ENCODE measurements around the gene KRTDAP. TPM values are rescaled to one million over a fixed set of nuclear protein-coding genes. Genes with fewer than 3 reads are reported as not detected.

The KRTDAP gene
- total RNA-seq, 1 experiment from 2014 or later = not detected

DNA sequence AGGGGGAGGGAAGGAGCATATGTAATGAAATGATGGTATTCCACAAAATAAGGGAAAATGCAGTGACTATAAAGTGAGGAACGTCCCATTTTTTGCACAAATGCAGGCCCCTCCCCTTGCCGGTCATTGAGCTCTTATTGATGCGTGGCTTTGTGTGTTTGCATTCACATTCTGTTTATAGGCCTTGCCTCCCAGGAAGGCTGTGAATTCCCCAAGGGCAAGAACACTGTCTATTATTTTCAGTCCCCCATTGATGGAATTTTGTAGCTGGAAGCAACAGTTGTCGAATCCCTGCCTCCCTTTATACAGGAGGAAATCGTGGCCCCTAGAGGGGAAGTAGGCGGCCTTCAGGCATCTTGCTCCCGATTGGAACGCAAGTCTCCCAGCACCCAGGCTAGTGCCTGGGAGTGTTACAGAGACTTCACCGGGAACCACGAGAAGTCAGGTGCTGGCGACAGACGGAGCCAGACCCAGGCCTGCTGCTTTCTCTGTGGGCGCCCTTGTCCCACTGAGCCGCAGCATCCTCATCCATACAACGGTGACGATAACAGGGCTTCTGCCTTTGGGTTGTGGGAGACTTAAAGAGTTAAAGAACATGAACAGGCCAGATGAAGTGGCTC is 31.0 kb upstream of the KRTDAP start:
- ChIA-PET CTCF (interaction anchor here (1.5 kb wide), 1 partner anchor 11 kb away, joined by 3 read pairs; no protein-coding TSS in a partner anchor), POLR2A (no interaction called here)
- no peaks in the 10 kb centered on the region for H3K9me3 Mint-ChIP-seq (ENCODE audit: unreplicated experiment)
- peaks cover 5% of the 10 kb centered on the region for H3K36me3 Mint-ChIP-seq (ENCODE audit: insufficient read depth, unreplicated experiment)
- Histone ChIP-seq H3K4me3 (ENCODE audit: low read depth, low read length) (no peak overlapping the region), H3K4me1 (no peaks in the 10 kb centered on the region), H3K27me3 (replicated peaks; ENCODE audit: control insufficient read depth, insufficient read depth, low read length) (no peaks in the 10 kb centered on the region), H3K9me3 (no peaks in the 10 kb centered on the region), H3K36me3 (ENCODE audit: control insufficient read depth, insufficient read depth, low read length) (no peaks in the 10 kb centered on the region)
- H3K4me1 Mint-ChIP-seq (ENCODE audit: low read depth, unreplicated experiment) = peaks cover 7% of the 10 kb centered on the region
- BruUV-seq (replicated peaks) = no TSS peak
- H3K4me3 Mint-ChIP-seq (ENCODE audit: unreplicated experiment) = no peak overlapping the region
- no peak overlapping the region for H3K27ac Mint-ChIP-seq (ENCODE audit: unreplicated experiment)
- DNase-seq = no peak
- peaks cover 4% of the 10 kb centered on the region for H3K27me3 Mint-ChIP-seq (ENCODE audit: insufficient read depth, unreplicated experiment)
- TF ChIP-seq, protein P1, sequence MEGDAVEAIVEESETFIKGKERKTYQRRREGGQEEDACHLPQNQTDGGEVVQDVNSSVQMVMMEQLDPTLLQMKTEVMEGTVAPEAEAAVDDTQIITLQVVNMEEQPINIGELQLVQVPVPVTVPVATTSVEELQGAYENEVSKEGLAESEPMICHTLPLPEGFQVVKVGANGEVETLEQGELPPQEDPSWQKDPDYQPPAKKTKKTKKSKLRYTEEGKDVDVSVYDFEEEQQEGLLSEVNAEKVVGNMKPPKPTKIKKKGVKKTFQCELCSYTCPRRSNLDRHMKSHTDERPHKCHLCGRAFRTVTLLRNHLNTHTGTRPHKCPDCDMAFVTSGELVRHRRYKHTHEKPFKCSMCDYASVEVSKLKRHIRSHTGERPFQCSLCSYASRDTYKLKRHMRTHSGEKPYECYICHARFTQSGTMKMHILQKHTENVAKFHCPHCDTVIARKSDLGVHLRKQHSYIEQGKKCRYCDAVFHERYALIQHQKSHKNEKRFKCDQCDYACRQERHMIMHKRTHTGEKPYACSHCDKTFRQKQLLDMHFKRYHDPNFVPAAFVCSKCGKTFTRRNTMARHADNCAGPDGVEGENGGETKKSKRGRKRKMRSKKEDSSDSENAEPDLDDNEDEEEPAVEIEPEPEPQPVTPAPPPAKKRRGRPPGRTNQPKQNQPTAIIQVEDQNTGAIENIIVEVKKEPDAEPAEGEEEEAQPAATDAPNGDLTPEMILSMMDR (IDR thresholded peaks at IDR 0.05; ENCODE audit: insufficient read depth in 1 of 2, low read depth in 1 of 2, low read length in 1 of 2, severe bottlenecking in 1 of 2, unreplicated experiment in 1 of 2) = no peak
- intact Hi-C loops (cut with micrococcal nuclease; ENCODE audit: unreplicated experiment) = no loop called here

GRCh38 chr19:35519291-35519690 is 29.0 kb upstream of the KRTDAP start:
- intact Hi-C loops (cut with micrococcal nuclease; ENCODE audit: unreplicated experiment) = no loop called here
- POLR2A ChIA-PET = no interaction called here
- Histone ChIP-seq H3K4me3 (ENCODE audit: low read depth, low read length) (no peak overlapping the region), H3K27me3 (replicated peaks; ENCODE audit: control insufficient read depth, insufficient read depth, low read length) (no peaks in the 10 kb centered on the region), H3K36me3 (ENCODE audit: control insufficient read depth, insufficient read depth, low read length) (no peaks in the 10 kb centered on the region), H3K9me3 (no peaks in the 10 kb centered on the region), H3K4me1 (no peaks in the 10 kb centered on the region)
- TF ChIP-seq, protein P1 (IDR thresholded peaks at IDR 0.05; ENCODE audit: insufficient read depth in 1 of 2, low read depth in 1 of 2, low read length in 1 of 2, severe bottlenecking in 1 of 2, unreplicated experiment in 1 of 2) = no peak
- H3K4me3 Mint-ChIP-seq (ENCODE audit: unreplicated experiment) = no peak overlapping the region
- CTCF ChIA-PET = no interaction called here
- no peak overlapping the region for H3K27ac Mint-ChIP-seq (ENCODE audit: unreplicated experiment)
- no peaks in the 10 kb centered on the region for H3K9me3 Mint-ChIP-seq (ENCODE audit: unreplicated experiment)
- DNase-seq = no peak
- H3K36me3 Mint-ChIP-seq (ENCODE audit: insufficient read depth, unreplicated experiment) = peaks cover 5% of the 10 kb centered on the region
- no TSS peak for BruUV-seq (replicated peaks)
- H3K4me1 Mint-ChIP-seq (ENCODE audit: low read depth, unreplicated experiment) = peaks cover 5% of the 10 kb centered on the region
- peaks cover 1% of the 10 kb centered on the region for H3K27me3 Mint-ChIP-seq (ENCODE audit: insufficient read depth, unreplicated experiment)

- Mint-ChIP-seq H3K27ac (ENCODE audit: unreplicated experiment) (no peak overlapping the region), H3K36me3 (ENCODE audit: insufficient read depth, unreplicated experiment) (peaks cover 5% of the 10 kb centered on the region), H3K9me3 (ENCODE audit: unreplicated experiment) (no peaks in the 10 kb centered on the region), H3K4me1 (ENCODE audit: low read depth, unreplicated experiment) (no peaks in the 10 kb centered on the region), H3K27me3 (ENCODE audit: insufficient read depth, unreplicated experiment) (no peaks in the 10 kb centered on the region), H3K4me3 (ENCODE audit: unreplicated experiment) (no peak overlapping the region)
- Histone ChIP-seq H3K4me3 (ENCODE audit: low read depth, low read length) (no peak overlapping the region), H3K4me1 (no peaks in the 10 kb centered on the region), H3K9me3 (no peaks in the 10 kb centered on the region), H3K36me3 (ENCODE audit: control insufficient read depth, insufficient read depth, low read length) (no peaks in the 10 kb centered on the region), H3K27me3 (replicated peaks; ENCODE audit: control insufficient read depth, insufficient read depth, low read length) (no peaks in the 10 kb centered on the region)
- TF ChIP-seq, protein P1 (IDR thresholded peaks at IDR 0.05; ENCODE audit: insufficient read depth in 1 of 2, low read depth in 1 of 2, low read length in 1 of 2, severe bottlenecking in 1 of 2, unreplicated experiment in 1 of 2) = no peak
- intact Hi-C loops (cut with micrococcal nuclease; ENCODE audit: unreplicated experiment) = no loop called here
- no TSS peak for BruUV-seq (replicated peaks)
- ChIA-PET POLR2A (interaction anchor here (0.5 kb wide), 1 partner anchor 8 kb away, joined by 3 read pairs; no protein-coding TSS in a partner anchor), CTCF (no interaction called here)
- DNase-seq = no peak
Measured at GRCh38 chr19:35518313-35518712, 28.0 kb upstream of the KRTDAP start.
